H9 (cell line): ENCODE results near the gene TMEM156. TPM values are rescaled to one million over a fixed set of nuclear protein-coding genes. Genes with fewer than 3 reads are reported as not detected.

Source experiments
- DNase-seq: peaks from one replicate; pipeline ENCODE4 v3.0.0-alpha.2; 2017
- H2AFZ ChIP-seq: one replicate; pipeline ENCODE4 v1.6.1; 2013; ENCODE audit warnings: mild to moderate bottlenecking, low read length, control low read depth, moderate library complexity
- H2AK5ac ChIP-seq: 2 replicates; pipeline ENCODE4 v1.6.1; 2013; ENCODE audit warnings: low read length, control low read depth, mixed read lengths; ENCODE audit not compliant: insufficient read length
- H2BK120ac ChIP-seq: one replicate; pipeline ENCODE4 v1.6.1; 2013; ENCODE audit warnings: low read depth, mild to moderate bottlenecking, low read length, control low read depth, inconsistent platforms; ENCODE audit not compliant: poor library complexity, severe bottlenecking
- H2BK12ac ChIP-seq: 2 replicates; pipeline ENCODE4 v1.6.1; 2013; ENCODE audit warnings: low read length, control low read depth, mixed read lengths, low read depth; ENCODE audit not compliant: insufficient read length
- H2BK15ac ChIP-seq: 2 replicates; pipeline ENCODE4 v1.6.1; 2013; ENCODE audit warnings: low read depth, low read length, control low read depth
- H2BK20ac ChIP-seq: one replicate; pipeline ENCODE4 v1.6.1; 2013; ENCODE audit warnings: low read depth, mild to moderate bottlenecking, low read length, control low read depth, inconsistent platforms; ENCODE audit not compliant: poor library complexity, severe bottlenecking
- H2BK5ac ChIP-seq: 2 replicates; pipeline ENCODE4 v1.6.1; 2013; ENCODE audit warnings: low read length, control low read depth, mixed read lengths; ENCODE audit not compliant: insufficient read length
- H3K14ac ChIP-seq: 2 replicates; pipeline ENCODE4 v1.6.1; 2013; ENCODE audit warnings: low read length, control low read depth; ENCODE audit not compliant: insufficient read depth
- H3K18ac ChIP-seq: 2 replicates; pipeline ENCODE4 v1.6.1; 2013; ENCODE audit warnings: low read depth, mild to moderate bottlenecking, mixed read lengths, low read length, control low read depth; ENCODE audit not compliant: insufficient read length
- H3K23ac ChIP-seq: 2 replicates; pipeline ENCODE4 v1.6.1; 2013; ENCODE audit warnings: low read length, control low read depth, mixed read lengths, low read depth; ENCODE audit not compliant: insufficient read length
- H3K23me2 ChIP-seq: 2 replicates; pipeline ENCODE4 v1.6.1; 2013; ENCODE audit warnings: low read depth, mild to moderate bottlenecking, mixed read lengths, low read length, control low read depth; ENCODE audit not compliant: insufficient read length, poor library complexity, severe bottlenecking
- H3K27ac ChIP-seq: 2 replicates; pipeline ENCODE4 v1.5.1; 2013; ENCODE audit warnings: low read length, control low read depth, mixed read lengths, low read depth; ENCODE audit not compliant: insufficient read length
- H3K27me3 ChIP-seq: 2 replicates; pipeline ENCODE4 v1.6.1; 2013; ENCODE audit warnings: low read length, control low read depth, inconsistent platforms; ENCODE audit not compliant: insufficient read depth
- H3K4ac ChIP-seq: 2 replicates; pipeline ENCODE4 v1.6.1; 2013; ENCODE audit warnings: low read depth, mild to moderate bottlenecking, control low read depth, inconsistent platforms, low read length, moderate library complexity
- H3K4me1 ChIP-seq: 2 replicates; pipeline ENCODE4 v1.6.1; 2013; ENCODE audit warnings: low read length, control low read depth, inconsistent platforms; ENCODE audit not compliant: insufficient read depth
- H3K4me2 ChIP-seq: 2 replicates; pipeline ENCODE4 v1.6.1; 2013; ENCODE audit warnings: low read length, control low read depth, mixed read lengths; ENCODE audit not compliant: insufficient read length, insufficient read depth
- H3K56ac ChIP-seq: 2 replicates; pipeline ENCODE4 v1.6.1; 2013; ENCODE audit warnings: low read depth, mild to moderate bottlenecking, mixed read lengths, low read length, control low read depth; ENCODE audit not compliant: insufficient read length
- H3K79me1 ChIP-seq: 2 replicates; pipeline ENCODE4 v1.6.1; 2013; ENCODE audit warnings: low read depth, mild to moderate bottlenecking, moderate library complexity, low read length, control low read depth, inconsistent platforms; ENCODE audit not compliant: insufficient read depth, poor library complexity, severe bottlenecking
- H3K79me2 ChIP-seq: 2 replicates; pipeline ENCODE4 v1.6.1; 2013; ENCODE audit warnings: low read length, control low read depth, inconsistent platforms; ENCODE audit not compliant: insufficient read depth
- H3K9ac ChIP-seq: 2 replicates; pipeline ENCODE4 v1.6.1; 2013; ENCODE audit warnings: low read length, control low read depth, mixed read lengths; ENCODE audit not compliant: insufficient read length; ENCODE audit errors: extremely low read depth
- H3K9me3 ChIP-seq: one replicate; pipeline ENCODE4 v1.6.1; 2013; ENCODE audit warnings: low read depth, low read length, inconsistent platforms; ENCODE audit not compliant: control insufficient read depth
- H3T11ph ChIP-seq: one replicate; pipeline ENCODE4 v1.6.1; 2013; ENCODE audit warnings: mild to moderate bottlenecking, low read length, control low read depth, inconsistent platforms
- H4K20me1 ChIP-seq: one replicate; pipeline ENCODE4 v1.6.1; 2013; ENCODE audit not compliant: control insufficient read depth, insufficient read length, insufficient read depth
- H4K5ac ChIP-seq: 2 replicates; pipeline ENCODE4 v1.6.1; 2013; ENCODE audit warnings: low read depth, mild to moderate bottlenecking, mixed read lengths, low read length, control low read depth; ENCODE audit not compliant: insufficient read length
- H4K8ac ChIP-seq: replicated peaks from 2 replicates; pipeline ENCODE4 v1.6.1; 2013; ENCODE audit warnings: low read length, control low read depth, mixed read lengths, low read depth; ENCODE audit not compliant: insufficient read length
- H4K91ac ChIP-seq: 2 replicates; pipeline ENCODE4 v1.6.1; 2013; ENCODE audit warnings: low read depth, mild to moderate bottlenecking, moderate library complexity, mixed read lengths, low read length, control low read depth; ENCODE audit not compliant: insufficient read length
- H3K27ac Mint-ChIP-seq, 3 experiments: 2 replicates in 2 of 3; 3 replicates in 1 of 3; pipeline ENCODE4 v1.8.0; 2020 to 2021; ENCODE audit warnings: mixed read lengths in 3 of 3, mild to moderate bottlenecking in 1 of 3, moderate library complexity in 1 of 3
- H3K27me3 Mint-ChIP-seq: 2 replicates; pipeline ENCODE4 v1.8.0; 2021; ENCODE audit warnings: low read depth, mild to moderate bottlenecking, moderate library complexity, mixed read lengths
- H3K36me3 Mint-ChIP-seq, 3 experiments: 2 replicates in 2 of 3; 3 replicates in 1 of 3; pipeline ENCODE4 v1.8.0; 2020 to 2021; ENCODE audit warnings: low read depth in 3 of 3, mixed read lengths in 3 of 3; ENCODE audit not compliant: insufficient read depth in 1 of 3
- H3K4me1 Mint-ChIP-seq, 2 experiments: 2 replicates each; pipeline ENCODE4 v1.8.0; 2020; ENCODE audit warnings: mixed read lengths in 2 of 2
- H3K4me3 Mint-ChIP-seq, 2 experiments: 2 replicates in 1 of 2; 3 replicates in 1 of 2; pipeline ENCODE4 v1.8.0; 2020 to 2021; ENCODE audit warnings: mild to moderate bottlenecking in 2 of 2, mixed read lengths in 2 of 2, moderate library complexity in 1 of 2
- H3K9me3 Mint-ChIP-seq, 2 experiments: 2 replicates in 1 of 2; 3 replicates in 1 of 2; pipeline ENCODE4 v1.8.0; 2020; ENCODE audit warnings: mild to moderate bottlenecking in 2 of 2, mixed read lengths in 2 of 2, moderate library complexity in 1 of 2
- WGBS: extraction: QIAGEN DNeasy Blood & Tissue Kit; methylation state at CpG from one replicate; pipeline ENCODE4 v1.1.7; 2013; ENCODE audit warnings: missing lambda C conversion rate, low lambda C conversion rate, mixed read lengths; ENCODE audit not compliant: insufficient read length; ENCODE audit errors: extremely low coverage; 5-methylcytosine and 5-hydroxymethylcytosine counted together
- total RNA-seq: library from RNA; stranded (reverse); gene quantifications from 2 replicates; pipeline ENCODE4 v1.2.1, GENCODE V29; 2021
- TF ChIP-seq, protein P1 (sequence below): fragments of 200-600 bp; sonication (generic); conservative IDR thresholded peaks from 3 replicates; pipeline ENCODE4 v1.8.0; 2021; ENCODE audit warnings: antibody characterized with exemption, mild to moderate bottlenecking

TMEM156 gene
- total RNA-seq, 1 experiment from 2014 or later: not detected

DNA sequence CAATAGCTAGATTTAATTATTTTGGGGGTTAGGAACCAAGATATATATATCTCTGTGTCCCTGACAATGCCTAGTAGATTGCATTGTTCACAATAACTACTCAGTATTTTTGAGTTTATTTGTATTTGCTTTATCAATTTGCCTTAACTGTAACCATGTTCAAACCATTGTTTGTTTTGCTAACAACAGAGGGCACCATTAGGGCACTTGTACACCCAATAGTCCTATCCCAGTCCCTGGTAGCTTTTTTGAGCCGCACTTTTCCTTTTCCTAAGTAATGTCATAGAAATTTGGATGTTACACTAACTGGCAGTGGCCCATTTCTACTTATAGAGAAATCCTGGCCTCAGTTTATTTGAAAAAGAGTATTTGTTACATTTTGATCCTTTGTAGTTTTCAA, 29.2 kb upstream of the TMEM156 start:
- Histone ChIP-seq H2BK5ac (no peak overlapping the region), H2AK5ac (no peak overlapping the region), H3T11ph (no peak overlapping the region), H3K4me2 (no peak overlapping the region), H2BK15ac (no peak overlapping the region), H4K91ac (no peak overlapping the region), H3K27me3 (no peaks in the 10 kb centered on the region), H3K23ac (no peak overlapping the region), H2BK20ac (no peak overlapping the region), H3K9me3 (no peaks in the 10 kb centered on the region), H3K56ac (no peak overlapping the region), H2AFZ (no peak overlapping the region), H3K79me2 (0 out of 2 replicates have a peak, but pooled peaks cover 2% of the 10 kb centered on the region), H3K27ac (no peak overlapping the region), H3K79me1 (no peaks in the 10 kb centered on the region), H3K9ac (no peak overlapping the region), H3K4me1 (peaks cover 7% of the 10 kb centered on the region; the same call in 1 of the 2 replicates), H4K8ac (no peak overlapping the region), H4K20me1 (no peaks in the 10 kb centered on the region), H3K4ac (no peak overlapping the region), H3K23me2 (no peaks in the 10 kb centered on the region), H3K18ac (no peak overlapping the region), H3K14ac (no peak overlapping the region), H4K5ac (no peak overlapping the region), H2BK12ac (no peak overlapping the region), H2BK120ac (no peak overlapping the region)
- no CpG with 5 or more reads among the region's 1 CpG for WGBS
- no peaks in the 10 kb centered on the region for H3K9me3 Mint-ChIP-seq
- H3K36me3 Mint-ChIP-seq: no peaks in the 10 kb centered on the region
- TF ChIP-seq, protein P1, sequence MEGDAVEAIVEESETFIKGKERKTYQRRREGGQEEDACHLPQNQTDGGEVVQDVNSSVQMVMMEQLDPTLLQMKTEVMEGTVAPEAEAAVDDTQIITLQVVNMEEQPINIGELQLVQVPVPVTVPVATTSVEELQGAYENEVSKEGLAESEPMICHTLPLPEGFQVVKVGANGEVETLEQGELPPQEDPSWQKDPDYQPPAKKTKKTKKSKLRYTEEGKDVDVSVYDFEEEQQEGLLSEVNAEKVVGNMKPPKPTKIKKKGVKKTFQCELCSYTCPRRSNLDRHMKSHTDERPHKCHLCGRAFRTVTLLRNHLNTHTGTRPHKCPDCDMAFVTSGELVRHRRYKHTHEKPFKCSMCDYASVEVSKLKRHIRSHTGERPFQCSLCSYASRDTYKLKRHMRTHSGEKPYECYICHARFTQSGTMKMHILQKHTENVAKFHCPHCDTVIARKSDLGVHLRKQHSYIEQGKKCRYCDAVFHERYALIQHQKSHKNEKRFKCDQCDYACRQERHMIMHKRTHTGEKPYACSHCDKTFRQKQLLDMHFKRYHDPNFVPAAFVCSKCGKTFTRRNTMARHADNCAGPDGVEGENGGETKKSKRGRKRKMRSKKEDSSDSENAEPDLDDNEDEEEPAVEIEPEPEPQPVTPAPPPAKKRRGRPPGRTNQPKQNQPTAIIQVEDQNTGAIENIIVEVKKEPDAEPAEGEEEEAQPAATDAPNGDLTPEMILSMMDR: no peak
- no peaks in the 10 kb centered on the region for H3K27me3 Mint-ChIP-seq
- no peak for DNase-seq
- peaks cover 26 to 28% of the 10 kb centered on the region in 2 experiments for H3K4me1 Mint-ChIP-seq
- peak overlapping the region in 1 of 2 experiments; percentile 9; a peak in 1 of 5 replicates for H3K4me3 Mint-ChIP-seq
- peak overlapping the region in 1 of 3 experiments; percentile 91; a peak in 1 of 7 replicates for H3K27ac Mint-ChIP-seq
